Measurements from ENCODE around the gene HELZ. TPM values are rescaled to one million over a fixed set of nuclear protein-coding genes. Genes with fewer than 3 reads are reported as not detected.

HELZ gene
- total RNA-seq, 6 donors from 2014 or later = 52.1 to 166 (median 60.8) TPM

DNA sequence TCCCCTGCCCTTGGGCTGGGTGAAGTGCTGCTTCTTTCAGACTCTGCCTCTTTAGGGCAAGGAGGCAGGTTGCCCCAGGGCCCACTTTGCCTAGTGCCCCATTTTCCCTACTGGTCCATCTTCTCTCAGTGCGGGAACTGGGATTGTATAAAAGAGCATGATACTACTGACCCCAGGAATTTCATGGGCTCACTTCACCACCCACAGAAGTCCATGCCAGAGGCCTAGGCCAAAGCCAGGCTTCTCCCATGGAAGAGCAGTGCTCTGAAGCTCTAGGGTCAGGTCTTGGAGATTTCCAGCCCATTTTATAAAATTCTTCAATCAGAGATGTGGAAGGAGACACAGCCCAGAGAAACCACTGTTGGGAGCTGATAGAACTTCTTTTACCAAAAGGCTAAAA is 194.9 kb downstream of the HELZ start:
- Histone ChIP-seq H3K36me3 (no peaks in the 10 kb centered on the region), H3K27me3 (no peaks in the 10 kb centered on the region), H3K4me3 (no peak overlapping the region), H3K27ac (no peak overlapping the region), H3K9me3 (peaks cover 10 to 32% (median 16%) of the 10 kb centered on the region in 4 donors), H3K4me1 (no peaks in the 10 kb centered on the region)
- WGBS, 2 donors = 83 to 100% methylated on average over 1 of the region's 1 CpG
- TF ChIP-seq POLR2A (IDR thresholded peaks at IDR 0.05) = no peak
- no peak for TF ChIP-seq CTCF (IDR thresholded peaks at IDR 0.05)
- TF ChIP-seq EP300 (IDR thresholded peaks at IDR 0.05) = no peak
- no peak for TF ChIP-seq POLR2AphosphoS5 (IDR thresholded peaks at IDR 0.05)
- no peak for ATAC-seq (ENCODE audit: low FRiP score in 2 of 2)
- DNase-seq = no peak

DNA sequence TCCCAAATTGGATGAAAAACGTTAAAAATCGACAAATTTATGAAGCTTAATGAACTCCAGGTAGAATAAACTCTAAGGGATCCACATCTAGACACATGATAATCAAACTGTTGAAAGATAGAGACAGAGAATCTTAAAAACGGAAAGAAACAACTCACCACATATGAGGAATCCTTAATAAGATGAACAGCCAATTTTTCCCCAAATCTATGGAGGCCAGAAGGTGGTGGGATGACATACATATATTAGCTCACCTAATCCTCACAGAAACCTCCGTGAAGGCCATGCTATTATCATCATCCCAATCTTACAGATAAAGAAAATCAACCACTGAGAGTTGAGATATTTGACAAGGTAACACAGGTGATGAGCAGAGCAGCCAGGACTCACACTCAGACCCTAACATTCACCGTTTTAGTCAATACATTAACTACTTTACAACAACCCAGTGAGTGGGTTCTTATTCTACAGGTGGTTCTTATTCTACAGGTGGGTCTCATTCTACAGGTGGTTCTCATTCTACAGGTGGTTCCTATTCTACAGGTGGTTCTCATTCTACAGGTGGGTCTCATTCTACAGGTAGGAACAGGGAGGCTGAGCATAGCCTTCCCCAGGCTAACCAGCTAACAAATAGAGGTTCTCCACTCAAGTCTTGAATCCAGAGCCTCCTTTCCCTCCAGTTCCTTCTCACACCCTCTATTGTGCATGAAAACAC is 195.8 kb downstream of the HELZ start:
- no peaks in the 10 kb centered on the region for H3K27me3 ChIP-seq
- no peaks in the 10 kb centered on the region for H3K36me3 ChIP-seq
- ATAC-seq (ENCODE audit: low FRiP score in 2 of 2) (no peak), DNase-seq (no peak)
- no peaks in the 10 kb centered on the region for H3K4me1 ChIP-seq
- no peak overlapping the region for H3K4me3 ChIP-seq
- peaks cover 10 to 32% (median 16%) of the 10 kb centered on the region in 4 donors for H3K9me3 ChIP-seq
- 78 to 83% methylated on average over 5 of the region's 5 CpGs for WGBS, 2 donors
- H3K27ac ChIP-seq = no peak overlapping the region
- TF ChIP-seq CTCF (IDR thresholded peaks at IDR 0.05) (no peak), POLR2AphosphoS5 (IDR thresholded peaks at IDR 0.05) (no peak), EP300 (IDR thresholded peaks at IDR 0.05) (no peak), POLR2A (IDR thresholded peaks at IDR 0.05) (no peak)

GRCh38 chr17:67047382-67047781 is 197.6 kb downstream of the HELZ start:
- Histone ChIP-seq H3K27me3 (no peaks in the 10 kb centered on the region), H3K36me3 (no peaks in the 10 kb centered on the region), H3K4me1 (no peaks in the 10 kb centered on the region), H3K27ac (no peak overlapping the region), H3K4me3 (no peak overlapping the region), H3K9me3 (peaks cover 10 to 32% (median 16%) of the 10 kb centered on the region in 4 donors)
- no peak for TF ChIP-seq EP300 (IDR thresholded peaks at IDR 0.05)
- TF ChIP-seq POLR2A (IDR thresholded peaks at IDR 0.05) = no peak
- TF ChIP-seq POLR2AphosphoS5 (IDR thresholded peaks at IDR 0.05) = no peak
- WGBS, 2 donors = 33 to 81% methylated on average over 1 of the region's 1 CpG
- ATAC-seq (ENCODE audit: low FRiP score in 2 of 2) (no peak), DNase-seq (no peak)

GRCh38 chr17:67046398-67046797 is 198.6 kb downstream of the HELZ start:
- Histone ChIP-seq H3K27ac (no peak overlapping the region), H3K4me3 (no peak overlapping the region)
- 85 to 100% methylated on average over 2 to 4 of the region's 4 CpGs for WGBS, 2 donors

GRCh38 chr17:67044940-67045339 is 200.1 kb downstream of the HELZ start:
- no peak overlapping the region for H3K27ac ChIP-seq
- H3K27me3 ChIP-seq = no peaks in the 10 kb centered on the region
- no peak overlapping the region for H3K4me3 ChIP-seq
- TF ChIP-seq EP300 (IDR thresholded peaks at IDR 0.05) = no peak
- TF ChIP-seq CTCF (IDR thresholded peaks at IDR 0.05) = no peak
- no peak for TF ChIP-seq POLR2A (IDR thresholded peaks at IDR 0.05)
- no peak for TF ChIP-seq POLR2AphosphoS5 (IDR thresholded peaks at IDR 0.05)
- no peaks in the 10 kb centered on the region for H3K4me1 ChIP-seq
- DNase-seq (no peak), ATAC-seq (ENCODE audit: low FRiP score in 2 of 2) (no peak)
- H3K9me3 ChIP-seq = peaks cover 10 to 28% (median 15%) of the 10 kb centered on the region in 4 donors
- H3K36me3 ChIP-seq = no peaks in the 10 kb centered on the region
- WGBS, 2 donors = 85 to 90% methylated on average over 5 of the region's 5 CpGs

More at GRCh38 chr17:67046398-67046797, 198.6 kb downstream of the HELZ start:
- H3K36me3 ChIP-seq = no peaks in the 10 kb centered on the region
- peaks cover 10 to 32% (median 16%) of the 10 kb centered on the region in 4 donors for H3K9me3 ChIP-seq
- H3K4me1 ChIP-seq = no peaks in the 10 kb centered on the region
- H3K27me3 ChIP-seq = no peaks in the 10 kb centered on the region
- TF ChIP-seq EP300 (IDR thresholded peaks at IDR 0.05) = no peak
- TF ChIP-seq POLR2A (IDR thresholded peaks at IDR 0.05) = no peak
- TF ChIP-seq POLR2AphosphoS5 (IDR thresholded peaks at IDR 0.05) = no peak
- TF ChIP-seq CTCF (IDR thresholded peaks at IDR 0.05) = no peak
- DNase-seq (peak in 1 of 2 donors; percentile 15), ATAC-seq (ENCODE audit: low FRiP score in 2 of 2) (no peak)
